Ovary (tissue), 3 donors: Measurements from ENCODE around the gene EMSY.

Experiments used
- POLR2A ChIP-seq: fragments of 450-650 bp; IDR thresholded peaks from one replicate; pipeline ENCODE4 v1.6.1; 2017; ENCODE audit warnings: antibody characterized with exemption, mild to moderate bottlenecking, moderate library complexity
- TF ChIP-seq, protein P1 (sequence below), 3 donors: fragments of 450-650 bp in 2 of 3; fragments of 200-600 bp in 1 of 3; IDR thresholded peaks; one replicate each; pipeline versions ENCODE4 v1.5.1 to v1.8.0; 2016 to 2022; ENCODE audit warnings: antibody characterized with exemption in 3 of 3, mild to moderate bottlenecking in 1 of 3
- donor health status: DM: no; HTN: no; CAD: no.

DNA sequence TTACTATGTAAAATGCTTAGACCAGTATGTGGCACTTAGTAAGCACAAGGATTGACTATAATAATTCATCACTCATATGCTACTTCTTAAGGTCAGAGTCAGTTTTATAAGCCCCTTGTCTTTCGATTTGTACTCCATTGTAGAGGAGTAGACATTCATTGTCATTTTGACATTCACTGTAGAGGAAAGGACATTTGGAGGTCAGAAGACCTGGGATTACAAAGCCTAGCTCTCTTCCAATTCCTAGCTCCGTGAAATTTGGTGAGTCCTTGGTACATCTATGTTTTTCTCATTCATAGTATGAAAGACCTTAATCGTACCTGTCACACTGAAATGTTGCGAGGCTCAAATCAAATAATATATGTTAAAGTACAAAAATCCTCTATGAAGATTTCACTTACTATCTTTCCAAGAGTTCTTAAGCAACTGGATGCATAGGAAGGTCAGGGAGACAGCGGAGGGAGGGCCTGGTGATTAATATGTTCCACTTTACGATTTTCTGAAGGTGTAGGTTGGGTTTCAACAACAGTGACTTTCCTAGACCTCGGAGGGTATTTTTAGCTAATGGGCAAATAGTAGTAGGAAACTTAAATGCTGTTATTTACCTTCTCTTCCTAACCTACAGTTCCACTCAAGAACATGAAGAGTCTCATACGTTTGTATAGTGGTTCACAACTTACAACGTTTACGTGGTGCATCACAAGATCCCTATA is 1.4 kb upstream of the EMSY start:
- TF ChIP-seq, protein P1, sequence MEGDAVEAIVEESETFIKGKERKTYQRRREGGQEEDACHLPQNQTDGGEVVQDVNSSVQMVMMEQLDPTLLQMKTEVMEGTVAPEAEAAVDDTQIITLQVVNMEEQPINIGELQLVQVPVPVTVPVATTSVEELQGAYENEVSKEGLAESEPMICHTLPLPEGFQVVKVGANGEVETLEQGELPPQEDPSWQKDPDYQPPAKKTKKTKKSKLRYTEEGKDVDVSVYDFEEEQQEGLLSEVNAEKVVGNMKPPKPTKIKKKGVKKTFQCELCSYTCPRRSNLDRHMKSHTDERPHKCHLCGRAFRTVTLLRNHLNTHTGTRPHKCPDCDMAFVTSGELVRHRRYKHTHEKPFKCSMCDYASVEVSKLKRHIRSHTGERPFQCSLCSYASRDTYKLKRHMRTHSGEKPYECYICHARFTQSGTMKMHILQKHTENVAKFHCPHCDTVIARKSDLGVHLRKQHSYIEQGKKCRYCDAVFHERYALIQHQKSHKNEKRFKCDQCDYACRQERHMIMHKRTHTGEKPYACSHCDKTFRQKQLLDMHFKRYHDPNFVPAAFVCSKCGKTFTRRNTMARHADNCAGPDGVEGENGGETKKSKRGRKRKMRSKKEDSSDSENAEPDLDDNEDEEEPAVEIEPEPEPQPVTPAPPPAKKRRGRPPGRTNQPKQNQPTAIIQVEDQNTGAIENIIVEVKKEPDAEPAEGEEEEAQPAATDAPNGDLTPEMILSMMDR (IDR thresholded peaks at IDR 0.05), result no peak
- no peak for TF ChIP-seq POLR2A
